Mucosa of rectum (tissue), 2 donors: ENCODE measurements around the gene SH3BP1.
"Not testable (repeated sequence)": the region's sequence is repeated elsewhere in the genome, so short reads cannot be mapped to it uniquely, and the experiment has no call there.

Source experiments
- H3K27ac ChIP-seq, 2 donors: one replicate each; pipeline ENCODE4 v1.7.0; 2013; ENCODE audit warnings: inconsistent platforms in 2 of 2, low read depth in 2 of 2, low read length in 2 of 2
- H3K27me3 ChIP-seq, 2 donors: one replicate each; pipeline ENCODE4 v1.7.0; 2013; ENCODE audit warnings: low read length in 2 of 2; ENCODE audit not compliant: control insufficient read depth in 2 of 2, insufficient read depth in 2 of 2
- H3K36me3 ChIP-seq, 2 donors: one replicate each; pipeline ENCODE4 v1.7.0; 2013; ENCODE audit warnings: low read length in 2 of 2; ENCODE audit not compliant: control insufficient read depth in 2 of 2, insufficient read depth in 2 of 2
- H3K4me1 ChIP-seq, 2 donors: one replicate each; pipeline ENCODE4 v1.7.0; 2013; ENCODE audit warnings: low read length in 2 of 2, mild to moderate bottlenecking in 1 of 2; ENCODE audit not compliant: control insufficient read depth in 2 of 2, insufficient read depth in 2 of 2
- H3K4me3 ChIP-seq, 2 donors: one replicate each; pipeline ENCODE4 v1.7.0; 2013; ENCODE audit warnings: low read length in 2 of 2
- H3K9ac ChIP-seq, 2 donors: one replicate each; pipeline ENCODE4 v1.7.0; 2013; ENCODE audit warnings: low read length in 2 of 2, low read depth in 1 of 2, mild to moderate bottlenecking in 1 of 2
- H3K9me3 ChIP-seq, 2 donors: one replicate each; pipeline ENCODE4 v1.7.0; 2013; ENCODE audit warnings: low read length in 2 of 2; ENCODE audit not compliant: control insufficient read depth in 2 of 2
- donor health status: healthy.
- donor health status: Normal muscosa, but diverticular disease.

Gene SH3BP1

DNA sequence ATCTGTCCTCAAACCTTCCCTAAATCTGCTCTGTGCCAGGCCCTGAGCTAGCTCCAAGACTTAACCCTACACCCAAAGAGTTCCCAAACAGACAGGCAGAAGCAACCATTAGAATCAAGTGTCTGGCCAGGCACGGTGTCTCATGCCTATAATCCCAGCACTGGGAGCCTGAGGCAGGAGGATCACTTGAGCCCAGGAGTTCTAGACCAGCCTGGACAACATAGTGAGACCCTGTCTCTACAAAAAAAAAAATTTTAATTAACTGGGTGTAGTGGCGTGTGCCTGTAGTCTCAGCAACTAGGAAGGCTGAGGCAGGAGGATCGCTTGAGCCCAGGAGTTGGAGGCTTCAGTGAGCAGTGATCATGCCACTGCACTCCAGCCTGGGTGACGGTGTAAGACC, 17.1 kb downstream of the SH3BP1 start:
- H3K36me3 ChIP-seq = peaks cover 10 to 18% of the 10 kb centered on the region in 2 donors
- H3K9ac ChIP-seq, H3K27ac ChIP-seq, H3K4me3 ChIP-seq, H3K9me3 ChIP-seq, H3K27me3 ChIP-seq: not testable (repeated sequence)
- peaks cover 35 to 46% of the 10 kb centered on the region in 2 donors for H3K4me1 ChIP-seq

DNA sequence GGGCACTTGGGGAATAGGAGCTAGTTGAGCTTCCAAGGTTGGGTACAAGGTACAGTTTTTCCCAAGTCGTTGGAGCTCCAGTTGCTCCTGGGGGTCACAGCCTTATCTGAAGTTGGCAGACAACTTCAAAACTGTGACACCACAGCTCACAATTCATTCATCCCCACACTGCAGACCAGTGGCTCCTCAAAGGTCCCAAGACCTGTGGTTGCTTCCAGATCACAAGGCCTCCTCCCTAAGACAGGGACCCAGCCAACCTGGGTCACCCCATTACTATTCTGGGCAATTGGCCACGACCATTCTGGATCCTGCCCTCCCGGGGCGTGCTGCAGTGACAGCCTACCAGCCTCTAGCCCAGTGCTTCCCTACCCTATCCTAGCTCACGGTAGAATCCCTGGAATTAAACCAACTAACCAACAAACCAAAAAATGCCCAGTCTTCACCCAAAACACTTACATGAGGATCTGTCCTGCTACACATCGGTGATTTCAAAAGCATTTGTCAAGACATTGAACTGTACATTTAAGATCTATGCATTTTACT, 18.2 kb downstream of the SH3BP1 start:
- Histone ChIP-seq H3K4me3 (peak overlapping the region; percentile 79), H3K9me3 (no peaks in the 10 kb centered on the region), H3K9ac (peak overlapping the region; percentile 64 to 73), H3K27ac (peak overlapping the region; percentile 84 to 88), H3K27me3 (no peaks in the 10 kb centered on the region), H3K36me3 (peaks cover 4 to 11% of the 10 kb centered on the region in 2 donors), H3K4me1 (peaks cover 36 to 52% of the 10 kb centered on the region in 2 donors)

DNA sequence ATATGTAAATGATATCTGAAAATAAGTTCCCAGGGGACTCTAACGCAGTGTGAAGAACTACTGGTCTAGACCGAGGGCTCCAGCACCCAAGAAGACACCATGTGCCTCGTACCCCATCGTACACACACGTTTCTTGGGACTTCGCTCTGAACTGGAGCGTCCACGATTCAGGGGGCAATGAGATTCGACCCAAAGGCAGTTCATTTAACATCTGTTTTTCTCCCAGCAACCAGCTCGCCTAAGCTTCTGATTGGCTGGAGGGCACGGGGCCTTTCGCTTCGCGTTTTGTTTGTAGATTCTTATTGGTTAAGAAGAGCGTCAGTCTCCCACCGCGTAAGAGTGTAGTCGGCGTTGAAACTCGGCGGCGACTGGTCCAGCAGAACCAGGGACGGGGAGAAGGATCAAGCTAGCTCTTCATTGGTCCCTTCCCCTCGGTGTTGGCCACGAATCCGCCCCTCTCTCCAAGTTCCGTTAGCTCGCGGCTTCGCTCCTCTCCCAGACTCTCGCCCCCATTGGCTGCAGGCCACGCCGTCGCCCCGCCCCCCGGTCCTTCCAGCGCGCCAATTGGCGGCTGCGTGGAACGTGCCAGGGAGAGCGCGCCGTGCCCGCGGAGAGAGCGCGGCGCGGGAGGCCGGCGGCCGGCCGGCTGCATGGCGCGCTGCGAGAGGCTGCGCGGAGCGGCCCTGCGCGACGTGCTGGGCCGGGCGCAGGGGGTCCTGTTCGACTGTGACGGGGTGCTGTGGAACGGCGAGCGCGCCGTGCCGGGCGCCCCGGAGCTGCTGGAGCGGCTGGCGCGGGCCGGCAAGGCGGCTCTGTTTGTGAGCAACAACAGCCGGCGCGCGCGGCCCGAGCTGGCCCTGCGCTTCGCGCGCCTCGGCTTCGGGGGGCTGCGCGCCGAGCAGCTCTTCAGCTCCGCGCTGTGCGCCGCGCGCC, 18.9 kb downstream of the SH3BP1 start, which contains the start of gene PDXP:
TSS of gene PDXP (plus strand) at position 591 of the 933 bp plus-strand sequence. CDS start at position 651, 60 bp downstream.
- Histone ChIP-seq H3K9me3 (no peaks in the 10 kb centered on the region), H3K4me3 (peak within 1 kb of the TSS; percentile 79), H3K27me3 (no peaks in the 10 kb centered on the region), H3K9ac (peak within 1 kb of the TSS; percentile 65 to 84), H3K27ac (peak within 1 kb of the TSS; percentile 88 to 91), H3K4me1 (peaks cover 38 to 50% of the 10 kb centered on the region in 2 donors), H3K36me3 (peaks cover 1 to 6% of the 10 kb centered on the region in 2 donors)

- Histone ChIP-seq H3K4me3 (peak overlapping the region; percentile 79), H3K4me1 (peaks cover 37 to 54% of the 10 kb centered on the region in 2 donors), H3K27me3 (no peaks in the 10 kb centered on the region), H3K27ac (peak overlapping the region; percentile 85 to 91), H3K36me3 (peaks cover 0 to 3% of the 10 kb centered on the region in 2 donors), H3K9ac (peak overlapping the region; percentile 65 to 84), H3K9me3 (no peaks in the 10 kb centered on the region)
Measured at GRCh38 chr22:37659066-37659896, 19.8 kb downstream of the SH3BP1 start.

DNA sequence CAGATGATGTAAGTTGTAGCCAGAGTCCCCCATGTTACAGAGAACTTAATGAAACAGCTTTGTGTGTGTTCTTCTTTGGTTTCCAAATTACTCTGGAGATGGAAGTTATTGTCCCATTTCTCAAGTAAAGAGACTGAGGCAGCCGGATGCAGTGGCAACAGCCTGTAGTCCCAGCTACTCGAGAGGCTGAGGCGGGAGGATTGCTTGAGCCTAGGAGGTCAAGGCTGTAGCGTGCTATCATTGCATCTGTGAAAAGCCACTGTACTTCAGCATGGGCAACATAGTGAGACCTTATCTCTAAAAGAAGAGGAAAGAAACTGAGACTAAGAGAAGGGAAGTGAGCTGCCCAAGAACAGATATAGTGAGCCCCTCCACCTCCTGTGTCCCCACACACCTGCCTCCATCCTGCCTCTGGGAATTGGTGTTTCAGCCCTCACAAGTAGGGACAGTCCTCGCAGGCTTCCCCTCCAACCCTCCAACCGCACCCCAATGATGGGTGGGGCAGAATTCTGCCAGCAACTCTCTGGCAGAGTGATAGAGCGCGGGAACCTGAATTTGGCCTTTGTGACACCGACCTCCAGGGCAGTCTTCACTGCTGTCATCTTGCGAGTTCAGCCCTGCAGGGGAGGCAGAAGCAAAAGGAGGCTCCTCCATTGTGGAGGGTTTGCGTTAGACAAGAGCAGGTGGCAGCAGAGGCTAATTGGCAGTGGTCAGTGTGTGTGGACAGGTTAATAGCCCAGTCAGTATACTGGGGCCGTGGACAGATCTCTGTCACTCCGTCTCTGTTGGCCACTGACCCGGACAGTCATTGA, 20.6 kb downstream of the SH3BP1 start:
- peak overlapping the region; percentile 85 to 91 for H3K27ac ChIP-seq
- no peaks in the 10 kb centered on the region for H3K9me3 ChIP-seq
- H3K4me3 ChIP-seq = peak overlapping the region; percentile 79
- H3K9ac ChIP-seq = peak overlapping the region; percentile 65 to 84
- no peaks in the 10 kb centered on the region for H3K27me3 ChIP-seq
- peaks cover 0 to 5% of the 10 kb centered on the region in 2 donors for H3K36me3 ChIP-seq
- peaks cover 39 to 50% of the 10 kb centered on the region in 2 donors for H3K4me1 ChIP-seq

DNA sequence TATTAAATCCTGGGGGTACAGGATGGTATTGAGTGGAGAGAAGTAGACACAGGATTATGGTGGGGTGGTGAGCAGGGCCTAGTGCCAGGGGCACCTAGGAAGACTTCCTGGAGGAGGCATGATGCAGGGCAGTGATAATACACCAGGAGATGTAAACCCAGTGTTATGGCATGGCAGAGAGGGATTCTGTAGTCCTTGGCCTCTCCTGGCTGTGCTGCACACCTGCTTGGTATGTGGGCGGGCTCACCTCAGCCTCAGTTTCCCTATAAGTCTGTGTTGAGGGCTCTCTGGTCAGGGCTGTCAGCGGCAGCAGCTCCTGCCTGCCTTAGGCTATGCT, 21.2 kb downstream of the SH3BP1 start:
- Histone ChIP-seq H3K4me3 (peak overlapping the region; percentile 79), H3K4me1 (peaks cover 39 to 49% of the 10 kb centered on the region in 2 donors), H3K27ac (peak overlapping the region; percentile 85 to 91), H3K27me3 (no peaks in the 10 kb centered on the region), H3K36me3 (peaks cover 4 to 10% of the 10 kb centered on the region in 2 donors), H3K9me3 (no peaks in the 10 kb centered on the region), H3K9ac (peak overlapping the region in 1 of 2 donors; percentile 84)

- Histone ChIP-seq H3K4me3 (peak overlapping the region; percentile 79), H3K9ac (peak overlapping the region in 1 of 2 donors; percentile 84)
Measured at GRCh38 chr22:37661160-37661924, 21.9 kb downstream of the SH3BP1 start.

DNA sequence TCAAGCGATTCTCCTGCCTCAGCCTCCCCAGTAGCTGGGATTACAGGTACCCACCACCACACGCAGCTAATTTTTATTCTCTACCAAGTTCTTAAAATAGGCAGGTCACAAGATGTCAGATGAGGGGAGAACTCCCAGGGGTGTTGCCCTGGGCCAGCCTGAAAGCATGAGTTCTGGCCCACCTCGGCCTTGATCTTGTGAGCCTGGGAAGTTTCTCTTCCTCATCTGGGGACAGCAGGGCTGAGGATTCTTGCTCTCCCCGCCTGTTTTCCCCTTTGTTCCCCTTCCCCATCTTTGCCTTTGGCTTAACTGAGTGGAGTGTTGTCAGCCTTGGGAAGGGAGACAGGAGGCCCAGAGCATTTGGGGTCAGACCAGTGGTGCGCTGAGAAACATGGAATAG, 22.6 kb downstream of the SH3BP1 start:
- Histone ChIP-seq H3K9me3 (no peaks in the 10 kb centered on the region), H3K9ac (no peak overlapping the region), H3K27ac (peak overlapping the region; percentile 4 to 16), H3K4me1 (peaks cover 39 to 49% of the 10 kb centered on the region in 2 donors), H3K4me3 (no peak overlapping the region), H3K36me3 (peaks cover 13 to 23% of the 10 kb centered on the region in 2 donors), H3K27me3 (no peaks in the 10 kb centered on the region)

More at GRCh38 chr22:37661160-37661924, 21.9 kb downstream of the SH3BP1 start:
- no peaks in the 10 kb centered on the region for H3K27me3 ChIP-seq
- H3K36me3 ChIP-seq = peaks cover 10 to 16% of the 10 kb centered on the region in 2 donors
- no peaks in the 10 kb centered on the region for H3K9me3 ChIP-seq
- peak overlapping the region; percentile 85 to 91 for H3K27ac ChIP-seq
- H3K4me1 ChIP-seq = peaks cover 39 to 49% of the 10 kb centered on the region in 2 donors
